Urinary bladder (tissue), 4 donors: Measurements from ENCODE around the gene GPR107. TPM values are rescaled to one million over a fixed set of nuclear protein-coding genes. Genes with fewer than 3 reads are reported as not detected.

Experiments used
- DNase-seq: peaks from one replicate; pipeline ENCODE4 v3.0.0-alpha.2; 2015; ENCODE audit errors: extremely low spot score
- H3K27ac ChIP-seq: one replicate; pipeline ENCODE4 v1.5.1; 2013; ENCODE audit warnings: low read depth, mild to moderate bottlenecking, moderate library complexity
- H3K36me3 ChIP-seq: one replicate; pipeline ENCODE4 v1.6.1; 2013; ENCODE audit warnings: mild to moderate bottlenecking, moderate library complexity; ENCODE audit not compliant: insufficient read depth
- H3K4me1 ChIP-seq: one replicate; pipeline ENCODE4 v1.6.1; 2013; ENCODE audit warnings: mild to moderate bottlenecking, moderate library complexity; ENCODE audit not compliant: insufficient read depth
- H3K4me3 ChIP-seq: one replicate; pipeline ENCODE4 v1.5.1; 2013; ENCODE audit warnings: low read depth, low read length
- WGBS: extraction: QIAGEN DNeasy Blood & Tissue Kit; methylation state at CpG from one replicate; pipeline ENCODE4 v1.1.7; 2013; 5-methylcytosine and 5-hydroxymethylcytosine counted together
- polyA plus RNA-seq: library from polyadenylated mRNA; stranded (reverse); fragments of 200-250 nt; gene quantifications from one replicate; pipeline ENCODE4 v1.2.3, GENCODE V29; 2013
- total RNA-seq: library from RNA; depleted of rRNA; stranded (reverse); fragments of >200 nt; gene quantifications from one replicate; pipeline ENCODE4 v1.2.3, GENCODE V29; 2014
- donor health status: healthy with polysubstance abuse.
- donor health status: healthy.

Gene GPR107
- total and polyA plus RNA-seq, 2 donors = 27.6 to 30.1 TPM

DNA sequence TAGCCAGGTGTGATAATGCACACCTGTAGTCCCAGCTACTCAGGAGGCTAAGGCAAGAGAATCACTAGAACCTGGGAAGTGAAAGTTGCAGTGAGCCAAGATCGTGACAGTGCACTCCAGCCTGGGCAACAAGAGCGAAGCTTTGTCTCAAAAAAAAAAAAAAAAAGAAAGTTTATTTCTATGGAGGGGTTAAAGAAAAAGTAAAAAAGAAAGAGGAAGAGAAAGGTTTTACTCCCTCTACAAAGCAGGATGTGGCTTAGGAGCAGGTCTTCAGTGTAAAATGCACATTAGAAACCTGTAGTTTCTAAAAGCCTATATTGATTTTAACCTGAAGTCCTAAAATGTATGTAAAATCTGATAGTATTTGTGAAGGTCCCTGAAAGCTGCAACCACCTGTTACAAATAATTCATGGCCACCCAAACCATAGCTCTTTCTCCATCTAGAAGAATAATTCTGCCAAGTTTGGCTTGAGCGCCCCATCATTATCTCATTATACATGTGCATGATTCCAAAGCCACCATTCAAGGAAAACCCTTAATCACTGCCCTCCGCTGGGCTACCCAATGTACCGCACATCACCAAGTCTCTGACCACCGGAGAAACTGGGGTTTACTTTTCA is 14.1 kb upstream of the GPR107 start:
- no peak for DNase-seq
- no peak overlapping the region for H3K27ac ChIP-seq
- no peak overlapping the region for H3K4me3 ChIP-seq
- no peaks in the 10 kb centered on the region for H3K36me3 ChIP-seq
- H3K4me1 ChIP-seq = no peaks in the 10 kb centered on the region
- WGBS = 65% methylated on average over 6 of the region's 6 CpGs

DNA sequence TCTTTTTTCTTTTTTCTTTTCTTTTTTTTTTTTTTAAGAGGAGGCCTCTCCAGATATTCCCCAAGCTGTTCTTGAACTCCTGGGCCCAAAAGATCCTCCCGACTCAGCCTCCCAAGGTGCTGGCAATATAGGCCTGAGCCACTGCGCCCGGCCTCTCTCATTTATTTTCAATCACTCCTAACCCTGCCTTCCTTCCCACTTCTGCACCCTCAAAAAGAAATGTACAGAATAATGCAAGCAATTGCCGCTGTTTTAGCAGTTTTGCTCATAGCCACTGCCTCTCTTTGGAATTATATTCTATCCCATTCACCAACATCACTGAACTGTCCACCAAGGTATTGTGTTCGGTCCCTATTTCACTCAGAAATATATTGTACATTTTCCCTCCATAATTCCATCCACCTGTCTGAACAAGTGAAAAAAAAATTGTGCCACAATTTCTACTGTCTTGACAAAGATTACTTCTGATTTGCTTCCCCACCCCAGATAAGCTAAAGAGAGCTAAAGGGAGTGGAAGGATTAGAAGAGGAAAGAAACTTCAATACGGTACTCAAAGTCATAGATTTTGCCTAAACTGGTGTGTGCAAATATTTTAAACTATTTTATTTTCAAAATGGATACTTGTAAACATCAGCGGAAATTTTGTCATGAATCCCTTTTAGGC is 12.6 kb upstream of the GPR107 start:
- Histone ChIP-seq H3K4me1 (no peaks in the 10 kb centered on the region), H3K4me3 (peak overlapping the region; percentile 4), H3K27ac (no peak overlapping the region), H3K36me3 (no peaks in the 10 kb centered on the region)
- 49% methylated on average over 7 of the region's 7 CpGs for WGBS
- DNase-seq = no peak

DNA sequence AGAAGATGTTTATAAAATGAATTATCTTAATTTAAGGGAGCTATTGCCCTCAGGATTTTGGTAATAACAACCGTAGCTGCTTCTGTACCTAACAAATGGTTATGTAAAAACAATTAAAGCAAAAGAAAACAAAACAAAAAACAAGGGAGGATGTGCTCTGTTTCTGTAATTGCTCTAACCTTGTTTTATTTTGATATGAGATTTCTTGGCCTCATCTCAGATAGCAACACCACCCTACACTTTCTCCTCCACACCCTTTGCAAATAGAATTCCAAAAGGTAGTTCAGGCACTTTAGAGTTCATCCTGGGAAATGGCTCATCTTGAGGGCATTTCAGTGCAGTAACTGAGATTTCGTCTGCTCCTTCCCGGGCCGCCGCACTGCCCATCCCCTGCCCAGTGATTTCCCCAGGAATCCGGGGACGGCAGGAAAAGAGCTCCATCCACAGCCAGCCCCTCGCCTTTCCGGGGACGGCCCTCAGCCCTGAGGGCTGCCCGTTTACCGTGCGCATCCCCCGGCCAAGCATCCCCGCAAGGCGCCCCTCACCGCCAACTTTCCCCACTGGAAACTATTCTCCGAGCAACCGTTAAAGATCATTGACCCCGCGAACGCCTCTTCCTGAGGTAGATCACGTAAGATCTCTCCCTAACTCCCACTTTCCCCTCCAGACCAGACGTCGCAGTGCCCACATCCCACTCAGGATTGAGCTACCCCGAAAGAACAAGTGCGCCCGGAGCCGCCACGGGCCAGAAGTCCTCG is 11.9 kb upstream of the GPR107 start:
- peak overlapping the region; percentile 100 for H3K4me3 ChIP-seq
- peak overlapping the region; percentile 92 for H3K27ac ChIP-seq
- WGBS = under 1% methylated on average over 31 of the region's 31 CpGs
- no peaks in the 10 kb centered on the region for H3K36me3 ChIP-seq
- DNase-seq = no peak
- no peaks in the 10 kb centered on the region for H3K4me1 ChIP-seq

GRCh38 chr9:130042406-130042884 is 11.3 kb upstream of the GPR107 start:
- Histone ChIP-seq H3K27ac (peak overlapping the region; percentile 92), H3K4me3 (peak overlapping the region; percentile 100), H3K4me1 (no peaks in the 10 kb centered on the region), H3K36me3 (no peaks in the 10 kb centered on the region)
- no peak for DNase-seq
- under 1% methylated on average over 68 of the region's 68 CpGs for WGBS

GRCh38 chr9:130042885-130043653 is 10.6 kb upstream of the GPR107 start, which contains the start of gene FNBP1:
FNBP1 (minus strand) TSS chr9:130043189; CDS start chr9:130042975, 214 bp downstream.
- DNase-seq = no peak
- H3K4me1 ChIP-seq = no peaks in the 10 kb centered on the region
- under 1% methylated on average over 91 of the region's 92 CpGs for WGBS
- peak within 1 kb of the TSS; percentile 100 for H3K4me3 ChIP-seq
- H3K27ac ChIP-seq = peak within 1 kb of the TSS; percentile 92
- no peaks in the 10 kb centered on the region for H3K36me3 ChIP-seq

DNA sequence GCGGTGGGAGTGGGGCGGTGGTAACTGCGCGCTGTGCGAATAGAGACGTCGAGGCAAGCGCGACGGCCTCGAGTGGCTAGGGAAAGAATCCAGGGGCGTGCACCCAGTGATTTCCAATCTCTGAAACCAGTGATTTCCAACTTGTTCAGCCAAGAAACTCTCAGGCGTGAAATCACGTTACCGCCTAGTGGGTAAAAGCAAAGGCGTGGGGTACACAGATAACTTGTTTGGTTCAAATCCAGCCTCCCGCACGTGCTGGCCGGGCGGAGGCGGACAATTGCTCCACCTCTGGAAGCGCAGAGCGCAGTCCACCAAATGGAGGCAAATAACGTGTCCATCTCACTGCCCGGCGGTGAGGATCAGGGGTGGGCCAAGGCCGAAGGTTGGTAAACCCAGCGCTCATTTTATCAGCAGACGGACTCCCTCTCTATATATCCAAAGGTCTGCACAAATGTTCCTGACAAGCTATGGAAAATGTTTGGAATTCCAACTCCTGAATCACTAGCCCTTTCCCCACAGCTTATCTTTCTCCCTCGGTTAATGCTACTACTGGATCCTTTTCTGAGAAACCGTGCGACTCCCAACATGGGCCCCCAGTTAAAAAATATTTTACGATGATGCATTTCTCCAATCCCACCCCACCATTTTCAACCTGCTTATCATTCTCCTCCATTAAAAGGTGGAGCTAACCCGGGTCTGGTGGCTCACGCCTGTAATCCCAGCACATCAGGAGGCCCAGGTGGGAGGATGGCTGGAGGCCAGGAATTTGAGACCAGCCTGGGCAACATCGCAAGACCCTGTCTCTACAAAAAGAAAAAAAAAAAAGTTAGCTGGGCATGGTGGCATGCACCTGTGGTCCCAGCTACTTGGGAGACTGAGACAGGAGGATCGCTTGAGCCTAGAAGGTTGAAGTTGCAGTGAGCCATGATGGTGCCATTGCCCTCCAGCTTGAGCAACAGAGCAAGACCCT is 9.8 kb upstream of the GPR107 start:
- no peak for DNase-seq
- H3K36me3 ChIP-seq = no peaks in the 10 kb centered on the region
- no peaks in the 10 kb centered on the region for H3K4me1 ChIP-seq
- WGBS = 16% methylated on average over 37 of the region's 37 CpGs
- peak overlapping the region; percentile 80 for H3K27ac ChIP-seq
- H3K4me3 ChIP-seq = peak overlapping the region; percentile 100

GRCh38 chr9:130045725-130046450 is 7.8 kb upstream of the GPR107 start:
- DNase-seq = no peak
- Histone ChIP-seq H3K4me1 (no peaks in the 10 kb centered on the region), H3K4me3 (no peak overlapping the region), H3K27ac (no peak overlapping the region), H3K36me3 (no peaks in the 10 kb centered on the region)
- 66% methylated on average over 4 of the region's 4 CpGs for WGBS

DNA sequence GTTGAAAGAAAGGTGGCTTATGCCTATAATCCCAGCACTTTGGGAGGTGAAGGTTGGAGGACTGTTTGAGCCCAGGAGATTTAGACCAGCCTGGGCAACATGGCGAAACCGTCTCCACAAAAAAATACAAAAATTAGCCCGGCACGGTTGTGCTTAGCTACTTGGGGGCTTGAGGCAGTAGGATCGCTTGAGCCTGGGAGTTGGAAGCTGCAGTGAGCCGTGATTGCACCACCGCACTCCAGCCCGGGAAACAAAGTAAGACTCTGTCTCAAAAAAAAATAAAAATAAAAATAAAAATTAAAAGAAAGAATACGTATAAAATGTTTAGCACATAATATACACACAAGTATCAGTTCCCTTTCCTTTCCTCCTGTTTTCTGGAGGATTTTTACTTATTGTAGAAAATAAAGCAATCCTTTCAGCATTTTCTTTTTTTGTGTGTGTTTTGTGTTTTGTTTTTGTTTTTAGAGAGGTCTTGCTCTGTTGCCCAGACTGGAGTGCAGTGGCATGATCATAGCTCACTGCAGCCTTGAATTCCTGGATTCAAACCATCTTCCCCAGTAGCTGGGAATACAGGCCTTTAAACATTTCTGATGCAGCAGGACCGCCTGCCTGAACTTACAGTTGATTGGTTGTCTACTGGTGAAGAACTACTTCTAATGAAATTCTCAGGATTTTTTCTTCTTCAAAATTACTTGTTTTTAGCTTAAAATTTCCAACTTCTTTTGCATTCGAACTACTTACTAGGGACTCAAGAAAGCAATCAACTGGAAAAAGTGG is 4.1 kb upstream of the GPR107 start:
- Histone ChIP-seq H3K36me3 (no peaks in the 10 kb centered on the region), H3K4me1 (no peaks in the 10 kb centered on the region), H3K27ac (no peak overlapping the region), H3K4me3 (no peak overlapping the region)
- no peak for DNase-seq
- WGBS = 88% methylated on average over 11 of the region's 11 CpGs

GRCh38 chr9:130050462-130050861 is 3.2 kb upstream of the GPR107 start:
- no peaks in the 10 kb centered on the region for H3K4me1 ChIP-seq

GRCh38 chr9:130051855-130052254 is 1.9 kb upstream of the GPR107 start:
- Histone ChIP-seq H3K4me3 (no peak overlapping the region), H3K27ac (no peak overlapping the region), H3K4me1 (no peaks in the 10 kb centered on the region), H3K36me3 (no peaks in the 10 kb centered on the region)
- no peak for DNase-seq

More at GRCh38 chr9:130050462-130050861, 3.2 kb upstream of the GPR107 start:
- no peak for DNase-seq
- no peaks in the 10 kb centered on the region for H3K36me3 ChIP-seq
- H3K27ac ChIP-seq = no peak overlapping the region
- 98% methylated on average over 3 of the region's 3 CpGs for WGBS
- H3K4me3 ChIP-seq = no peak overlapping the region

DNA sequence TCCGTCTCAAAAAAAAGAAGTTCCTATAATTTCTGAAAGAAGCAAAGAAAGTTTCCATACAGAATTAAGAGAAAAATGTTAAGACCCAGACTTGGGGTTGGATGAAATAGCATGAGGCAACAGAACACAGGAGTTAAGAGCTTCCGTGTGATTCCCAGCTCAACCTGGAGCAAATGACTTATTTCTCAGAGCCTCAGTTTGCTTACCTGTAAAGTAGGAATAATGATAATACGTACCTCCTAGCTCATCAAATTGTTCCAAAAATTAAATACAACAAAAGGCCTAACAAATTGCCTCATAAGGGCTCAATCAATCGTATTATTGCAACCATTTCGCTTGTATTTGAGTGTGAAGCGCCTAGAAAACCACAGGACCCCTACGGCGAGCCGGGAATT is 600 bp upstream of the GPR107 start:
- no peak for DNase-seq
- Histone ChIP-seq H3K4me3 (peak overlapping the region; percentile 94), H3K4me1 (no peaks in the 10 kb centered on the region), H3K27ac (no peak overlapping the region), H3K36me3 (no peaks in the 10 kb centered on the region)
- 13% methylated on average over 9 of the region's 9 CpGs for WGBS
